ENCODE results near the gene COL9A3.
A peak's percentile ranks its signal among the peaks of the same experiment; 100 is the strongest.

COL9A3 gene

GRCh38 chr20:62799036-62799435 lies 17.8 kb upstream of the COL9A3 start:
- Histone ChIP-seq H3K36me3 (ENCODE audit: control insufficient read depth in 2 of 2, insufficient read depth in 2 of 2, low read length in 2 of 2) (peaks cover 14 to 18% of the 10 kb centered on the region in 2 donors), H3K9me3 (ENCODE audit: control insufficient read depth in 2 of 2, low read length in 2 of 2) (no peaks in the 10 kb centered on the region), H3K4me3 (ENCODE audit: low read length in 2 of 2) (no peak overlapping the region), H3K27ac (ENCODE audit: low read length) (no peak overlapping the region), H3K9ac (ENCODE audit: low read length in 2 of 2) (no peak overlapping the region), H3K4me1 (ENCODE audit: control insufficient read depth, insufficient read depth, low read length) (peaks cover 42% of the 10 kb centered on the region), H3K27me3 (ENCODE audit: control insufficient read depth in 1 of 2, insufficient read depth in 2 of 2, low read length in 2 of 2) (no peaks in the 10 kb centered on the region)

- H3K4me3 ChIP-seq (ENCODE audit: low read length in 2 of 2), result no peak overlapping the region
- H3K4me1 ChIP-seq (ENCODE audit: control insufficient read depth, insufficient read depth, low read length), result peaks cover 45% of the 10 kb centered on the region
- no peak overlapping the region for H3K27ac ChIP-seq (ENCODE audit: low read length)
- no peak overlapping the region for H3K9ac ChIP-seq (ENCODE audit: low read length in 2 of 2)
- no peaks in the 10 kb centered on the region for H3K27me3 ChIP-seq (ENCODE audit: control insufficient read depth in 1 of 2, insufficient read depth in 2 of 2, low read length in 2 of 2)
- peaks cover 14 to 18% of the 10 kb centered on the region in 2 donors for H3K36me3 ChIP-seq (ENCODE audit: control insufficient read depth in 2 of 2, insufficient read depth in 2 of 2, low read length in 2 of 2)
- H3K9me3 ChIP-seq (ENCODE audit: control insufficient read depth in 2 of 2, low read length in 2 of 2), result no peaks in the 10 kb centered on the region
These were observed 17.4 kb upstream of the COL9A3 start for GRCh38 chr20:62799459-62799858.

GRCh38 chr20:62799873-62800272 lies 17.0 kb upstream of the COL9A3 start:
- H3K9ac ChIP-seq (ENCODE audit: low read length in 2 of 2), result no peak overlapping the region
- no peaks in the 10 kb centered on the region for H3K9me3 ChIP-seq (ENCODE audit: control insufficient read depth in 2 of 2, low read length in 2 of 2)
- H3K27ac ChIP-seq (ENCODE audit: low read length), result no peak overlapping the region
- no peak overlapping the region for H3K4me3 ChIP-seq (ENCODE audit: low read length in 2 of 2)
- peaks cover 42% of the 10 kb centered on the region for H3K4me1 ChIP-seq (ENCODE audit: control insufficient read depth, insufficient read depth, low read length)
- no peaks in the 10 kb centered on the region for H3K27me3 ChIP-seq (ENCODE audit: control insufficient read depth in 1 of 2, insufficient read depth in 2 of 2, low read length in 2 of 2)
- peaks cover 14 to 18% of the 10 kb centered on the region in 2 donors for H3K36me3 ChIP-seq (ENCODE audit: control insufficient read depth in 2 of 2, insufficient read depth in 2 of 2, low read length in 2 of 2)

- Histone ChIP-seq H3K27me3 (ENCODE audit: control insufficient read depth in 1 of 2, insufficient read depth in 2 of 2, low read length in 2 of 2) (no peaks in the 10 kb centered on the region), H3K9me3 (ENCODE audit: control insufficient read depth in 2 of 2, low read length in 2 of 2) (no peaks in the 10 kb centered on the region), H3K9ac (ENCODE audit: low read length in 2 of 2) (no peak overlapping the region), H3K27ac (ENCODE audit: low read length) (no peak overlapping the region), H3K36me3 (ENCODE audit: control insufficient read depth in 2 of 2, insufficient read depth in 2 of 2, low read length in 2 of 2) (peaks cover 14 to 18% of the 10 kb centered on the region in 2 donors), H3K4me3 (ENCODE audit: low read length in 2 of 2) (no peak overlapping the region), H3K4me1 (ENCODE audit: control insufficient read depth, insufficient read depth, low read length) (peaks cover 37% of the 10 kb centered on the region)
These were observed 16.3 kb upstream of the COL9A3 start for GRCh38 chr20:62800314-62801259.

GRCh38 chr20:62801284-62802010 lies 15.4 kb upstream of the COL9A3 start:
- Histone ChIP-seq H3K4me3 (ENCODE audit: low read length in 2 of 2) (no peak overlapping the region), H3K36me3 (ENCODE audit: control insufficient read depth in 2 of 2, insufficient read depth in 2 of 2, low read length in 2 of 2) (peaks cover 14 to 18% of the 10 kb centered on the region in 2 donors), H3K9ac (ENCODE audit: low read length in 2 of 2) (no peak overlapping the region), H3K4me1 (ENCODE audit: control insufficient read depth, insufficient read depth, low read length) (peaks cover 45% of the 10 kb centered on the region), H3K27me3 (ENCODE audit: control insufficient read depth in 1 of 2, insufficient read depth in 2 of 2, low read length in 2 of 2) (no peaks in the 10 kb centered on the region), H3K9me3 (ENCODE audit: control insufficient read depth in 2 of 2, low read length in 2 of 2) (no peaks in the 10 kb centered on the region), H3K27ac (ENCODE audit: low read length) (peak overlapping the region; percentile 18)

- H3K9ac ChIP-seq (ENCODE audit: low read length in 2 of 2), result no peak overlapping the region
- H3K27me3 ChIP-seq (ENCODE audit: control insufficient read depth in 1 of 2, insufficient read depth in 2 of 2, low read length in 2 of 2), result no peaks in the 10 kb centered on the region
- H3K9me3 ChIP-seq (ENCODE audit: control insufficient read depth in 2 of 2, low read length in 2 of 2), result no peaks in the 10 kb centered on the region
- no peak overlapping the region for H3K4me3 ChIP-seq (ENCODE audit: low read length in 2 of 2)
- H3K4me1 ChIP-seq (ENCODE audit: control insufficient read depth, insufficient read depth, low read length), result peaks cover 48% of the 10 kb centered on the region
- peak overlapping the region; percentile 18 for H3K27ac ChIP-seq (ENCODE audit: low read length)
- peaks cover 14 to 18% of the 10 kb centered on the region in 2 donors for H3K36me3 ChIP-seq (ENCODE audit: control insufficient read depth in 2 of 2, insufficient read depth in 2 of 2, low read length in 2 of 2)
These were observed 14.7 kb upstream of the COL9A3 start for GRCh38 chr20:62802026-62802712.

- H3K36me3 ChIP-seq (ENCODE audit: control insufficient read depth in 2 of 2, insufficient read depth in 2 of 2, low read length in 2 of 2), result peaks cover 17 to 21% of the 10 kb centered on the region in 2 donors
- no peaks in the 10 kb centered on the region for H3K9me3 ChIP-seq (ENCODE audit: control insufficient read depth in 2 of 2, low read length in 2 of 2)
- peak overlapping the region; percentile 47 to 66 for H3K9ac ChIP-seq (ENCODE audit: low read length in 2 of 2)
- peak overlapping the region; percentile 73 for H3K27ac ChIP-seq (ENCODE audit: low read length)
- H3K4me3 ChIP-seq (ENCODE audit: low read length in 2 of 2), result peak overlapping the region; percentile 43 to 64
- H3K27me3 ChIP-seq (ENCODE audit: control insufficient read depth in 1 of 2, insufficient read depth in 2 of 2, low read length in 2 of 2), result no peaks in the 10 kb centered on the region
- peaks cover 45% of the 10 kb centered on the region for H3K4me1 ChIP-seq (ENCODE audit: control insufficient read depth, insufficient read depth, low read length)
These were observed 12.7 kb upstream of the COL9A3 start for GRCh38 chr20:62804021-62804626.

GRCh38 chr20:62804627-62805154 lies 12.2 kb upstream of the COL9A3 start, which contains the start of gene OGFR:
TSS of gene OGFR (plus strand) at chr20:62804835. CDS start at chr20:62804860, 25 bp downstream.
- Histone ChIP-seq H3K4me3 (ENCODE audit: low read length in 2 of 2) (peak within 1 kb of the TSS; percentile 78 to 88), H3K27me3 (ENCODE audit: control insufficient read depth in 1 of 2, insufficient read depth in 2 of 2, low read length in 2 of 2) (no peaks in the 10 kb centered on the region), H3K9ac (ENCODE audit: low read length in 2 of 2) (peak within 1 kb of the TSS; percentile 64 to 84), H3K27ac (ENCODE audit: low read length) (peak within 1 kb of the TSS; percentile 73), H3K36me3 (ENCODE audit: control insufficient read depth in 2 of 2, insufficient read depth in 2 of 2, low read length in 2 of 2) (peaks cover 19 to 25% of the 10 kb centered on the region in 2 donors), H3K4me1 (ENCODE audit: control insufficient read depth, insufficient read depth, low read length) (peaks cover 45% of the 10 kb centered on the region), H3K9me3 (ENCODE audit: control insufficient read depth in 2 of 2, low read length in 2 of 2) (no peaks in the 10 kb centered on the region)

- Histone ChIP-seq H3K36me3 (ENCODE audit: control insufficient read depth in 2 of 2, insufficient read depth in 2 of 2, low read length in 2 of 2) (peaks cover 22% of the 10 kb centered on the region in 2 donors), H3K9me3 (ENCODE audit: control insufficient read depth in 2 of 2, low read length in 2 of 2) (no peaks in the 10 kb centered on the region), H3K4me3 (ENCODE audit: low read length in 2 of 2) (peak overlapping the region; percentile 78 to 88), H3K27ac (ENCODE audit: low read length) (peak overlapping the region; percentile 64), H3K4me1 (ENCODE audit: control insufficient read depth, insufficient read depth, low read length) (peaks cover 45% of the 10 kb centered on the region), H3K9ac (ENCODE audit: low read length in 2 of 2) (peak overlapping the region; percentile 64 to 84), H3K27me3 (ENCODE audit: control insufficient read depth in 1 of 2, insufficient read depth in 2 of 2, low read length in 2 of 2) (no peaks in the 10 kb centered on the region)
These were observed 11.6 kb upstream of the COL9A3 start for GRCh38 chr20:62805155-62805710.
